ENCODE results near the gene DLEC1.

- TF ChIP-seq POLR2AphosphoS5 (IDR thresholded peaks at IDR 0.05; ENCODE audit: low read depth, low read length) (no peak), REST (IDR thresholded peaks at IDR 0.05; ENCODE audit: insufficient read depth in 1 of 2, low read depth in 2 of 2, low read length in 2 of 2) (no peak)
Observed at GRCh38 chr3:38120693-38121450, 81.9 kb downstream of the DLEC1 start.

Measured in PFSK-1 (cell line).